Cardiac fibroblast (primary cell): Measurements from ENCODE around the gene MRAP2.
A peak's percentile ranks its signal among the peaks of the same experiment; 100 is the strongest.

ENCODE experiments used
- DNase-seq, 2 donors: peaks; one replicate each; pipeline versions ENCODE4 v3.0.0 to v3.0.0-alpha.2; 2010; ENCODE audit warnings: low read depth in 2 of 2
- H3K4me3 ChIP-seq, 2 donors: replicated peaks in 1 of 2; 1 replicate in 1 of 2; 2 replicates in 1 of 2; pipeline ENCODE4 v1.5.1; 2011; ENCODE audit warnings: low read depth in 2 of 2, low read length in 2 of 2, mild to moderate bottlenecking in 2 of 2, moderate library complexity in 1 of 2
- TF ChIP-seq, protein P1 (sequence below): IDR thresholded peaks from one replicate; pipeline ENCODE4 v1.5.1; 2011; ENCODE audit warnings: low read depth, mild to moderate bottlenecking, low read length, inconsistent platforms

MRAP2 gene

DNA sequence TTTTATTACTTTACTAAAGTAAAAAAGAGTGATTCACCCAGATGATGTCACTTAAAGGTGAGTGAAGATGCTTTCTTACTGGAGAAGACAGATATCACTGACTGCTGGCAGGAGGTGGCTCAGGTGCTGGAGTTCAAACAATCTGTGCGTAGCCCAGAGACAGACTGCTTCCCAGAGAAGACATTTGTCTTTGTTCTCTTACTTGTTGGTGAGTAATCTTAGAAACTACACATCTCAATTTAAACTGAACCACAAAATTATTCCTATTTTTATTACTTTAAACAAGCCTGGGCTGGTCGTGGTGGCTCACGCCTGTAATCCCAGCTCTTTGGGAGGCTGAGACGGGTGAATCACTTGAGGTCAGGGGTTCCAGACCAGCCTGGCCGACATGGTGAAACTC lies 101.7 kb downstream of the MRAP2 start:
- no peak overlapping the region for H3K4me3 ChIP-seq
- TF ChIP-seq, protein P1, sequence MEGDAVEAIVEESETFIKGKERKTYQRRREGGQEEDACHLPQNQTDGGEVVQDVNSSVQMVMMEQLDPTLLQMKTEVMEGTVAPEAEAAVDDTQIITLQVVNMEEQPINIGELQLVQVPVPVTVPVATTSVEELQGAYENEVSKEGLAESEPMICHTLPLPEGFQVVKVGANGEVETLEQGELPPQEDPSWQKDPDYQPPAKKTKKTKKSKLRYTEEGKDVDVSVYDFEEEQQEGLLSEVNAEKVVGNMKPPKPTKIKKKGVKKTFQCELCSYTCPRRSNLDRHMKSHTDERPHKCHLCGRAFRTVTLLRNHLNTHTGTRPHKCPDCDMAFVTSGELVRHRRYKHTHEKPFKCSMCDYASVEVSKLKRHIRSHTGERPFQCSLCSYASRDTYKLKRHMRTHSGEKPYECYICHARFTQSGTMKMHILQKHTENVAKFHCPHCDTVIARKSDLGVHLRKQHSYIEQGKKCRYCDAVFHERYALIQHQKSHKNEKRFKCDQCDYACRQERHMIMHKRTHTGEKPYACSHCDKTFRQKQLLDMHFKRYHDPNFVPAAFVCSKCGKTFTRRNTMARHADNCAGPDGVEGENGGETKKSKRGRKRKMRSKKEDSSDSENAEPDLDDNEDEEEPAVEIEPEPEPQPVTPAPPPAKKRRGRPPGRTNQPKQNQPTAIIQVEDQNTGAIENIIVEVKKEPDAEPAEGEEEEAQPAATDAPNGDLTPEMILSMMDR: no peak
- DNase-seq: no peak

DNA sequence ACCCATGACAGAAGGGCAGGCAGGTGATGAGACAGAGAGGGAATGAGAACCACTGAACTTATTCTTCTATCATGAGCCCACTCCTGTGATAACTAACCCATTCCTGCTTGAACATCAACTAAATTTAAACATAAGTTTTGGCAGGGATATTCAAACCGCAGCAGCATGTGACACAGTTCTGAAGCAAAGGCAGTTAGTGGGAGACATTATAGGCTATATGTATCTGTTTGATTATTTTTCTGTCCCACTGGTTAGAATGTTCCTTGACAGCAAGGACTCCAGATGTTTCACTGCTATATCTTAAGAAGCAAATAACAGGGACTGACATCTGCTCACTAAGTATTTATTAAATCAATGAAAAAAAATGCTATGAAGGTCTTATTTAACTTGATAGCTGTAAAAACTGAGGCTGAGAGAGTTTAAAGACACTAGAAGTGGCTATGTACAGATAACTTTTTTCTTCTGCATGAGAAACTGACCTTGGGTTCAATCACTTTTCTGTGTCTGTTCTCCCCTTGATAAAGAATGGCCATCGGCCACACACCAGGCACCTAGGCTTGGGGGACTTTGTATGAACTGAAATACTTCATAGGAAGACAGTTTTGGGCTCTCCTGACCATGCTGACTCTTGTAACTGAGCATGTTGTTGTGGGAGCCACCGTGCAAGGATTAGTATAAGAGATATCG lies 102.9 kb downstream of the MRAP2 start:
- TF ChIP-seq, protein P1: no peak
- DNase-seq: no peak
- H3K4me3 ChIP-seq: no peak overlapping the region

DNA sequence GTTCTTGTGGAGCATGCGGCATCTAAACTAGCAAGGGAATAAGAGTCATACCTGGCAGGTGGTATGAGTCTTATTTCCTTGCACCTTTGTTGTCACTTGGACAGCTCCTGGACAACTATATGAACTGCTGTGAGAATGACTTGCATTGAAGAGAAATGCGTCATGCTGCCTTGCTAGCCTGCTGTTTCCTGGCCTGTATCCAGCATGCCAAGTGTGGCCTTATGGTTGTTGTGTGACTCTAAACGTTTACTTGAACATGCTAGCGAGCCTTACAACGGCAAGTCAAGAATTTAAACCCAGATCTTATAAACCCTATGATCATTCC lies 103.4 kb downstream of the MRAP2 start:
- TF ChIP-seq, protein P1: no peak
- peak; percentile 10 to 11 for DNase-seq
- no peak overlapping the region for H3K4me3 ChIP-seq

- DNase-seq: peak; percentile 11 to 33
- H3K4me3 ChIP-seq: no peak overlapping the region
- TF ChIP-seq, protein P1: no peak
Measured at GRCh38 chr6:84137989-84138575, 104.5 kb downstream of the MRAP2 start.

- DNase-seq: no peak
- TF ChIP-seq, protein P1: no peak
- no peak overlapping the region for H3K4me3 ChIP-seq
Measured at GRCh38 chr6:84139311-84139710, 105.7 kb downstream of the MRAP2 start.
